SKM-1 (cell line): ENCODE data around the gene ALK.

ENCODE experiments used
- DNase-seq: peaks from one replicate; lab custom pipeline; 2025; ENCODE audit not compliant: unreplicated experiment; lab: John Stamatoyannopoulos, UW

The ALK gene

DNA sequence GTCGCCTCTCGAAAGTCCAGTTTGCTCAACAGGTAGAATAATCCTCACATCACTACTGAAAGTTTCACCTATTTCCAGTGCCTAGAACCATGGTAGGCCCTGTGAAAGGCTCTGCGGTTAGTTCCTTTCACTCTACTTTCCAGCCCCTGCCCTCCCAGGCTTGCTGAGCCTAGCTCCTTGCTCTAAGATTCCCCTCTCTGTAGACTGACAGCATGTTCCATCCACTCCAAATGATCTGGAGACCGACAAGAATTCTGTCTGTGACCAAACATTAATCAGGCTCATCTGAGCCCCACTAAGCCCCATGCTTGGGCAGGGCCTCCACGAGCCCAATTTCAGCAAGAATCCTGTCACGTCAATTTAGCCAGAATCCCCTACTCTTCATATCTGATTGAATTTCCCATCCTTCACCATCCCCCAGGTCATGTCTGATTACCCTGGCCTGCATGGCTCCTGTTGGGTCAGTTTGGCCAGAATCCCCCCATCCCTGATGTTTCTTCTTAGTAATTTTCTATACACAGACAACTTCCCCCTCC is 307.0 kb downstream of the ALK start:
- no peak for DNase-seq

GRCh38 chr2:29613792-29614266 is 307.6 kb downstream of the ALK start:
- DNase-seq, result no peak

- no peak for DNase-seq
These were observed 308.3 kb downstream of the ALK start for GRCh38 chr2:29613067-29613466.

GRCh38 chr2:29612568-29612967 is 308.8 kb downstream of the ALK start:
- no peak for DNase-seq

DNA sequence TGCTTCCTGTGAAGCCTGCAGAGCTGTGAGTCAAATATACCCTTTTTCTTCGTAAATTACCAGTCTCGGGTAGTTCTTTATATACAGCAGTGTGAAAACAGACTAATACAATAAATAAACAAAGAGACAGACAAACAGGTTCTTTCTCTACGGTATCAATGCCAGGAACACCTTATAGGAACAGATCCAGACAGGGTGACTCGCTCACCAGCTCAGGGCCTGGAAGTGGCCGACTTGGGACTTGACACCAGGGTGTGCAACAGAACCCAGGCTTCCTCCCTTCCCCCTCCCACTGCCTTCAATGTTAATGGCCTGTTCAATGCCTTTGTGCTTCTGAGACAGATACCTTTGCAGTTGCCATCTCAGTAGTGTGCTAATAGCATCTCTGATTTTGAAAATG is 309.5 kb downstream of the ALK start:
- no peak for DNase-seq

DNA sequence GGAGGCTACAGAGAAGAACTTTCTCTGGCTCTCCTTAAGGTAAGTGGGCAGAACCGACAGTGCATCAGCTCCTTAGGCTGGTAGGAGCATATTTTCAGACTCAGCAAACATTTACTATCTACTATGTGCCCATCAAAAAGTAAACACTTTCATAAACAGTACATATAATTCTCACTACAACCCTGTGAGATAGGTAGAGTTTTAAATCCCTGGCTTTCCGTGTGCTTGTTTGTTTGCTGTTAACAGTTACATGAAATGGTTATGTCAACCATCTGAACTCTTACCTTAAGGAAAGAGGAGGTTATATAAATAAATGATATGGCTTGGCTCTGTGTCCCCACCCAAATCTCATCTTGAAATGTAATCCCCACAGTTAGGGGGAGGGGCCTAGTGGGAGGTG is 310.1 kb downstream of the ALK start:
- no peak for DNase-seq

DNA sequence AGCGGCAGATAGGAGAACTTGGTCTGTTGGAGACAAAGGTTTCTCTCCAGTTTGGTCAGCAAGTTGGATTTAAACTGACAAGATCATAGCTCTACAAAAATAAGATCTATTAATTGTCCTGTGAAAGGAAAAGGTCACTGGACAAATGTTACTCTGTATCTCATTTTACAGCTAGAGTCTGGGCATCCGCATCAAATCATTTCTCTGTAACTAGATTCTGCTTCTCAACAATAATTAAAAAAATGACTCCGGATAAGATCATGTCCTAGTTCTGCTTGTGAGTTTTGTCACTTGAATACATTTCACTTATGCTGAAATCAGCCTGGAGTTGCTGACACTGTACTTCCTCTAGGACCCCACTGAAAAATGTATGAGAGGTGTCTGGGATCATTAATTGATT is 310.8 kb downstream of the ALK start:
- no peak for DNase-seq

DNA sequence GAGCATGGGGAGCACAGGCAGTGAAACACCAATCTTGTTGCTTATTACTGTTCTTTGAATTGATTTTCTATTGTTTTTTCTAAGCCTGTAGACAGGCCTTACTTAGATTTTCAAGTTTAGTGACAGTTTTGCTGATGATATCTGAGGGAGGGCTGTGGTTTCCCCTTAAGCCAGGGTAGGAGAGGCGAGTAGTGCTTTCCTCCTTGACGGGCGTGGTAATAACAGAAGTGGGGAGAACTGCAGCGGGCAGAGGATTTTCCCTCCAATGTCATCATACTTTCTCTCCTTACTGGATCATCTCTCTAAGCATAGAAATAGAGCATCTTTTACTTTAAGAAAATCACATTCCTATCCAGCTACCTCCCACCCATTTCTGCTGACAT is 314.4 kb downstream of the ALK start:
- no peak for DNase-seq

- no peak for DNase-seq
These were observed 315.0 kb downstream of the ALK start for GRCh38 chr2:29606104-29607037.

GRCh38 chr2:29603341-29603740 is 318.0 kb downstream of the ALK start:
- DNase-seq, result no peak

- DNase-seq, result no peak
These were observed 319.5 kb downstream of the ALK start for GRCh38 chr2:29601872-29602271.

GRCh38 chr2:29601321-29601720 is 320.1 kb downstream of the ALK start:
- DNase-seq, result no peak

- no peak for DNase-seq
These were observed 321.4 kb downstream of the ALK start for GRCh38 chr2:29599946-29600345.

DNA sequence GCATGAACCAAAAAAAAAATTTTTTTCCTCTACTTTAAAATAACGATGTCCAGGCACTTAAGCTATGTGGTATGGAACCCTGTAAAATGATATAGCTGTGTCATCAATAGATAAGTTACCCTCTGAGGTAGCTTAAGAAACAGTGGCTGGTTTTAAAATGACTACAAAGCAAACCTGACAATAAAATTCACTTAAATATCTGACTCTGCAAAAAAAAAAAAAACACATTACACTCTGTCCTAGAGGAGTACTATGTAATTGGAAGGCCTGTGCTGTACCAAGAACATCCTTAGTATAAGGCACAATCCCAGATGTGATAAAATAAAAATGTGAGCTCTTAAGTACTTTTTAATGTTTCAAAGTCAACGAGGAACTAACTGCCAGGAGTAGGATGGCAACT is 322.4 kb downstream of the ALK start:
- DNase-seq, result no peak

- DNase-seq, result no peak
These were observed 324.4 kb downstream of the ALK start for GRCh38 chr2:29597035-29597434.

GRCh38 chr2:29596584-29596983 is 324.8 kb downstream of the ALK start:
- DNase-seq, result no peak

DNA sequence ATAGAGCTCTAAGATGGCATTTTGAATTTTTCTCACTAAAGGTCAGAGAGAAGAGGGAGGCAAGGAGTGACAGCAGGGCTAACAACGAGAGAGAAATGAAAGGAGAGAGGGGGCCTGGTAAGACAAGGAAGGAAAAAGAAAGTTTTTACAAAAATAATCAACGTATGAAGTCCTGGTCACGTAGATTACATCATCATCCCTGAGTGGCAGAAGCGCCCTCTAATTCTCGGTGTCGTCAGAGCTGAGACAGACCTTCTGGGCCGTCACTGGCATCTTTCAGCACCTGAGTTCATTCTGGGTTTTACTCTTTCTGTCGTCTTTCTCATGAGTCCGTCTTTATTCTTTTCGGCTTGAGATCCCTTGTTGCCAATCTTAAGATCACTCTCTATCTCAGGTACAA is 329.8 kb downstream of the ALK start:
- no peak for DNase-seq

DNA sequence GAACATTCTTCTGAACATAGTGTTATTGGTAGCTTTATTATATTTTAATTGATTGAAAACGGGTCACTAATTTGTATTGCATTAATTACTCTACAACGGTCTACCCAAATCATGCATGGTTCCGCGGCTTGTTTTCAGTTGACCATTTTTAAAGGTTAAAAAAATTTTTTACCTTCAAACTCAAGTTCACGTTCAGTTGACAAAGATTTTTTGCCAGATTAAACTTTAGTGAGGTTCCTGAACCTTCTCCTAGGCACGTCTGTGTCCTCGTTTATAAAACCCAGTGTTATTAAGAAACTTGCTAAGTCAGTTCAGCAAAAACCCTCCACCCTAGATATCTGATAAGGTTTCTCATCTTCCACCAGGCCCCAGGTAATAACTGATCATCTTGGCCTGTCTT is 331.2 kb downstream of the ALK start:
- DNase-seq, result no peak

DNA sequence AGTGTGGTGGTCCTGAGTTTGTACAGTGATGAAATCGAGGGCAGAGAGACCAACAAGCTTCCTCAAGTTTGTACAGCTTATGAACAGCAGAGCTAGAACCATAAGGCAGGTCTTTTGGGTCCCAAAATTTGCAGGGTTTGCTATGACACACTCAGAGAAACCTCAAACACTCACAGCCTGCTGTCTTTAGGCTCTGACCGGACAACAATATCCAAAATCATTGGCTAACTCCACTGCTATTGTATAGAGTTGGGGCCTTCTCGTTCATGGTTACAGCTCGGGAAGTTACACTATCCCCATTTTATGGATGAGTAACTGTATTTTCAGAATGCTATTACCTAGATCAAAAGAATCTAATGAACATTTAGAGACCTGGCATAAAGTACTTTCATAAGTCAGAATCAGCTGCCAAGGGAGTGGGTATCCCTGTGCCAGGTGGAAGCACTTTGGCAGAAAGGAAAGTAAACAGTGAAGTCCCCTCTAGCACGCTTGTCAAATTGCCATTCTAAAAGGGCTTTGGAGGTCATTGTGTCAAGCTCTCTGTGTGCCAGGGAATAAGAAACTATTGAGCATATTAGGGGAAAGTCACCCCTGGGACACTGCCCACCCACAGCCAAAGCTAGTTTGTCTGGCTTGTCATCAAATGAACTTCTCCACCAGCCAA is 331.8 kb downstream of the ALK start:
- no peak for DNase-seq

DNA sequence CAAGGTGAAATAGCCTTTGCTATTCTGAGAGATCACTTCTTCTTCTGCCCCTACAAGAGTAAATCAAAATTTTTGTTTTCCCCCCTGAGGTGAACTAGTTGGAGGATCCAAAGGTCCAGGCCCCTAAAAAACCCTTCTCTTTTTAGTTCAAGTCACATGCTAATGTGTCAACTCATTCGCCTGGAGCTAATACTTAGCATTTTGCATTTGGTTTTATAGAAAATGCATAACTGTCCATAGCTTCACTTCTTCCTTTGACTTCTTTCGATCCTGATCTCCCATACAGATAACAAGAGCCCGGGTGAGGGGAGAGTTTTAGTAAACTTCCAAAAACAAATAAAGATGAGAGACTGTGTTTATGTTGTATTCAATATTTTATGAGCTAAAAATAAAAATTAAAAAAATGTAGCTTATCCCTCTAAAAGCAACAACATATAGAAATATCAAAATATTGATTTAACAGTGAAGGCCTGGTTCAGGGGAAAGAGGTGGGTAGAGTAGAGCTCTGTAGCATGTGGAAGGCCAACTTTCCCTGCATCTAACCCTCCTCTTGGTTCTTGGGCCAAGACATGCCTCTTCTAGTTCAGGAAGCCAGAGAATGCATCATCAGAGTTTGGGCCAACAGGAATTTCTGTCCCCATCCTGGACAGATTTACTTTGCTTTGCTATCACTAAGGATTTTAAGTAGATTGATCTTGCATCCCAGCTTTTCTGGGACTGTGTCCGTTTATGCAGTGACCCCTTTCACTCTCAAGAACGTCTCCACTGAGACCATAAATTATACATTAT is 333.8 kb downstream of the ALK start:
- no peak for DNase-seq

DNA sequence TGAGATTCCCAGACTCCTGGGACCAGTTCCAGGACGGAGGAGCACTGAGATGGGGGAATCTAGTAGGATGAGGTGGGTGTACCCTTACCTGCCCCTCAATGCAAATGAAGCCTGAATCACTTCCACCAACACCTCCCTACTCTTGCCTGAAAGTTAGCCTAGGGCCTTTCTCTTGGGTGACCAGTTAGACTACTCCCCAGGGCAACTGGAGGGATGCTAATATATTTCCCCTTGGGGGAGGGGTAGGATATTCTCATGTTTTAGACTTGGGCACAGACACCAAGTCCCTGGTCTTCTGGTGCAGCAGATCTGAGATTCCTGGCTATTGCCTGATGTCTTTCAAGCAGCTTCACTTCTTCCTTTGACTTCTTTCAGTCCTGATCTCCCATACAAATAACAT is 334.5 kb downstream of the ALK start:
- DNase-seq, result no peak
